ENCODE measurements around the gene SEMA4B.
A peak's percentile ranks its signal among the peaks of the same experiment; 100 is the strongest.

Gene SEMA4B

GRCh38 chr15:90201944-90202375, 830 bp downstream of the SEMA4B start:
- H3K4me3 ChIP-seq (ENCODE audit: control insufficient read depth, low read depth, low read length) = peak overlapping the region; percentile 58
- no peak for DNase-seq (ENCODE audit: low read depth)
- TF ChIP-seq CTCF (conservative IDR thresholded peaks at IDR 0.05; ENCODE audit: control insufficient read depth, insufficient read depth, low read depth, low read length) = no peak

- H3K4me3 ChIP-seq (ENCODE audit: control insufficient read depth, low read depth, low read length) = no peak overlapping the region
- TF ChIP-seq CTCF (conservative IDR thresholded peaks at IDR 0.05; ENCODE audit: control insufficient read depth, insufficient read depth, low read depth, low read length) = no peak
- no peak for DNase-seq (ENCODE audit: low read depth)
Measured at GRCh38 chr15:90202929-90203328, 1.8 kb downstream of the SEMA4B start.

GRCh38 chr15:90203473-90203872, 2.3 kb downstream of the SEMA4B start:
- no peak for TF ChIP-seq CTCF (conservative IDR thresholded peaks at IDR 0.05; ENCODE audit: control insufficient read depth, insufficient read depth, low read depth, low read length)
- no peak for DNase-seq (ENCODE audit: low read depth)
- H3K4me3 ChIP-seq (ENCODE audit: control insufficient read depth, low read depth, low read length) = no peak overlapping the region

GRCh38 chr15:90203922-90204321, 2.8 kb downstream of the SEMA4B start:
- TF ChIP-seq CTCF (conservative IDR thresholded peaks at IDR 0.05; ENCODE audit: control insufficient read depth, insufficient read depth, low read depth, low read length) = no peak
- H3K4me3 ChIP-seq (ENCODE audit: control insufficient read depth, low read depth, low read length) = no peak overlapping the region
- peak; percentile 16 for DNase-seq (ENCODE audit: low read depth)

- DNase-seq (ENCODE audit: low read depth) = no peak
- no peak overlapping the region for H3K4me3 ChIP-seq (ENCODE audit: control insufficient read depth, low read depth, low read length)
- no peak for TF ChIP-seq CTCF (conservative IDR thresholded peaks at IDR 0.05; ENCODE audit: control insufficient read depth, insufficient read depth, low read depth, low read length)
Measured at GRCh38 chr15:90205050-90205848, 4.1 kb downstream of the SEMA4B start.

GRCh38 chr15:90205886-90206285, 4.8 kb downstream of the SEMA4B start:
- no peak for DNase-seq (ENCODE audit: low read depth)
- H3K4me3 ChIP-seq (ENCODE audit: control insufficient read depth, low read depth, low read length) = no peak overlapping the region

More at GRCh38 chr15:90205886-90206285, 4.8 kb downstream of the SEMA4B start:
- no peak for TF ChIP-seq CTCF (conservative IDR thresholded peaks at IDR 0.05; ENCODE audit: control insufficient read depth, insufficient read depth, low read depth, low read length)
